Measurements from ENCODE around the gene ARL17A.
"Not testable (repeated sequence)": the region's sequence is repeated elsewhere in the genome, so short reads cannot be mapped to it uniquely, and the experiment has no call there.

GRCh38 chr17:46478823-46479222 lies 100.7 kb downstream of the ARL17A start:
- TF ChIP-seq CTCF (IDR thresholded peaks at IDR 0.05); POLR2A (IDR thresholded peaks at IDR 0.05; ENCODE audit: low read depth): not testable (repeated sequence)

Data from esophagus muscularis mucosa (tissue), 3 donors.